Activated CD8-positive, alpha-beta memory T cell treated with anti-CD3 and anti-CD28 coated beads, Interleukin-2, amount 50 U/mL, for 4 hours (primary cell): ENCODE results near the gene FZD4.

Experiments used
- DNase-seq: peaks from one replicate; pipeline ENCODE4 v3.0.0-alpha.2; 2020

Gene FZD4

GRCh38 chr11:86904001-86904400 lies 51.2 kb downstream of the FZD4 start:
- DNase-seq, result no peak

- DNase-seq, result no peak
Measured at GRCh38 chr11:86902345-86902744, 52.9 kb downstream of the FZD4 start.

DNA sequence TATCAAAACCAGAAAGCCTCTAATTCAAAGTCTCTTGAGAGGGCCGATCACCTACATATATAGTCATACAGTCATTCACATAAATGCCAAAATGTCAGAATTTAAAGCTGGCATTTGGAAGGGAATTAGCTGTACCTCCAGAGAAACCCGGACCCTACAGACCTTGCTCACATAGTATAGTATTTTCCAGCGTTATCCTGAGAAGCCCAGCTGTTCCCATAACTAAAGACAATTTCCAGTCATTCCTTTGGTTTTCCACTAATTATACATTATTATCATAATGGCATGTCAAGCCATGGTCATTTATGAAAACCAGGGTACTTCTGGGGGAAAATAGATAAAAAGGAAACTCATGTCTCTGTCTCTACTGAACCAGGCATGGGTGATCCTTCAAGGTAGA lies 53.6 kb downstream of the FZD4 start:
- no peak for DNase-seq

DNA sequence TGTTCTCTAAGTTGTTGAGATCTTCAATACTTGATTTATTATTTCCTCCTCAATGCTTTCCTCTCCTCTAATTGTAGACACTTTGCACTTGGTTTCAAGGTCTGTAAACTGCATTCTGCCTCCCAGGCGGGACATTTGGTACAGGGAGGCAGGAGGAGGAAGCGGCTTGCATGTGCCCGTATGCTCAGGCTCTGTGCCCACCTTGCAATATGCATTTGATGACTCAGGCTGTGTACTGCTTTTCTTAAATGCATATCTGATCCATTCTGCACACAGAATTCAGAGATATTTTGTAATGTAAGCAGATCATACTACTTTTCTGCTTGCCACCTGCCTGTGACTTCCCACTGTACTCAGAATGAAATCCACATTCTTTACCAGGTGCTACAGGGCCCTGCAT lies 55.0 kb downstream of the FZD4 start:
- DNase-seq, result no peak

DNA sequence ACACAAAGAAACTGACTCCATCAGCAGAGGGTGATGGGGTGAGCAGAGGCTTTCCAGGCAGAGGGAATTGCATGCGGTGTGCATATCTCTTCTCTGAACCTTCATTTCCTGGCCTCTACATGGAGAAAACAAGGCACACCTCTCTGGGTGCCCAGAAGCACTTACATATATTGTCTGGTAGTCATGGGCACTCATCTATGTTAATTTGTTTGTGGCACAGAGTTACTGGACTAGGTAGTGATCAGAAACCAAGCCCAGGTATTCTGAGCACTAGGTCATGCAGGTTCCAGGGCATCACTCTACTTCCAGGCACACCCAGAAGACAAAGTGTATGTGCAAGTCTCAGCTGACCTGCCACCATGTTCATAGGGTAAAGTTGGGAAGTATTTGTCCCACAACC lies 56.5 kb downstream of the FZD4 start:
- DNase-seq, result no peak

DNA sequence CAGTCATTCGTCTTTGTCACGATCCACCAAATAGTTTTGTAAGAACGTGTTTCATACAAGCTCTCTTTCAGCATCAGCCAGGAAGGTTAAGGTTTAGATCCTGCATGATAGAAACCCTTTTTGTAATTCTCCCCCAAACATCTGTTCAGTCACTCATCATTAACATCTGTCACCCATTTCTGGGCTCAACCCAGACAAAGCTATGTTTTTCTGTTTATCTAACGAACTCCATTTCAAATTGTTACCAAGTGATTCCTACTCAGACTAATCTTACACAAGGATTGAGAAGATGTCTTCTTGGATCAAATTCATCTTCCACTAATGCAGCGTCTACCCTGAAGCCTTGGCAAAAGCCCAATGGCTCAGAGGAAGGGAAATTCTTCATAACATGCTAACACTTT lies 58.8 kb downstream of the FZD4 start:
- no peak for DNase-seq
